EL (cell line): ENCODE results near the gene SPATC1L.
A peak's percentile ranks its signal among the peaks of the same experiment; 100 is the strongest.

Experiments used
- DNase-seq: peaks from one replicate; pipeline ENCODE4 v3.0.0-alpha.2; 2016

The SPATC1L gene

DNA sequence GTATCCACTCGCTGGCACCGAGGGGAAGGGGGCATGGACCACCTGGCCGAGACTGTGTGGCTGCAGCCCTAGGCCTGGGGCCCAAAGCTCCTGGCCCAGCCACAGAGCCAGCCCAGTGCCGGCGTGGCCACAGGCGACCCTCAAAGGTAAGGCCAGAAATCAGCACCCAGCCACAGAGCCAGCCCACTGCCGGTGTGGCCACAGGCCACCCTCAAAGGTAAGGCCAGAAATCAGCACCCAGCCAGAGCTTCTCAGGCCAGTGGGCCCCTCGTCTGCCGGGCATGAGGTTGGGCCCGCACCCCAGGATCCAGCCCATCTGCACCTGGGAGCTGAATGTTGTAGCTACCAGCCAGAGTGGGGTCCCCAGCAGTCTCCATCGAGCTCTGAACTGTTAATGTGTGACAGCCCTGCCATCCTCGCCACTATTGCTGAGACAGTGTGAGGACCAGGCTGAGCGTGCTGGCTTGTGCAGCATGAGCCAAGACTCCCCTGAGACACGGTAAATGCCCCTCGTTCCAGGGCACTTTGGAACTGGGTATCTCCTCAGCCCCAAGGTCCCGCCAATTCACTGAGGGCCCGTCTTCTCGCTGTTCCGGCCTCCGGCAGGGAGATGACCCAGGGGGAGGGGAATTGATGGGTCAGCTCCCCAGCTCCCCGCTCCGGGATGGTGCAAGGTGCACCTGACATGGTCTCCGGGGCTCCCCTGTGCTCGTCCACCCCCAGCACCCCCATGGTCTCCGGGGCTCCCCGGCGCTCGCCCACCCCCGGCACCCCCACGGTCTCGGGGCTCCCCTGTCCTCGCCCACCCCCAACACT lies 24.2 kb downstream of the SPATC1L start:
- no peak for DNase-seq

DNA sequence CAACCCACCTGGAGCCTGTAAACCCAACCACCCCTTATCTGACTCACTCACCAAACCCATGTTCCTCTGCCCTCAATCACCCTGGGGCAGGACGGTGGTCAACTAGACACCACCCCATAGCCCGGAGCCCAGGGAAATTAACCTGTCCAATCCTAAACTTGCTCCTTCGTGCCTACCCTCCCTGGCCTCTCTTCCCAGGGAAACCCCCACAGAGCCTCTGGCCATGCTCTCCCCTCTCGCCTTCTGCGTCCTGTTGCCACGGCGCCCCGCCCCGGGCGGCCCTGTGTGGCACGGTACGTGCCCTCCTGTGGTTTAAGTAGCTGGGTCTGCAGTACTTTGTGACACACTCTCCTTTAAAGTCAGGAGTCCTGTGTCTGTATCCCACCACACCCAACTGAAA lies 24.9 kb downstream of the SPATC1L start:
- no peak for DNase-seq

DNA sequence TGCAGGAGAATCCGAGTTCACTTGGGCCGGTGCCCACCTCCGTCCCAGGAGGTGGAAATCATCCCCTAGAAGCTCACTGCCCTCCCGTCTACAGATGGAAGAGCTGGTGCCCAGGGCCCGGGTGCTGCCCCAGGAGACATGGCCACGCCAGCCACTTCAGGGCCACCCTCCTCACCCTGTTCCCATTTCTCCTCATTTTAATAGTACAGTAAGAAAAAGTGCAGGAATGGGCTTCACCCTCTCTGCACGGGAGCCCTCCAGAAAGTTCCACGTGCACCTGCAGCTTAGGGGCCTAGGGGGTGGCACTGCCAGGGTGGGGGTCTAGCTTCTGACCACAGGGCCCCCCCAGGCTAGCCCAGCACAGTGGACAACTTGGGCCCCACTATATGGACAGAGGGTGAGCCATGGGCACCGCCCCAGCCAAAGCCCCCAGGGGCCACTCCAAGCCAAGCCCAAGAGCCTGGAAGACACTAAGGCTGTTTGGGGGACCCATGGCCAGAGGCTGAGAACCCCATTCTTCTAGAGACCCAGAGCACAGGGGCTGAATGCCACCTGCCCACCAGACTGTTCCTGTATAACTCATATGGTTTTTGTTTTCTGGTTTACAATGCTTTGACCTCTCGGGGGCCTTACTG lies 25.5 kb downstream of the SPATC1L start:
- DNase-seq, result no peak

DNA sequence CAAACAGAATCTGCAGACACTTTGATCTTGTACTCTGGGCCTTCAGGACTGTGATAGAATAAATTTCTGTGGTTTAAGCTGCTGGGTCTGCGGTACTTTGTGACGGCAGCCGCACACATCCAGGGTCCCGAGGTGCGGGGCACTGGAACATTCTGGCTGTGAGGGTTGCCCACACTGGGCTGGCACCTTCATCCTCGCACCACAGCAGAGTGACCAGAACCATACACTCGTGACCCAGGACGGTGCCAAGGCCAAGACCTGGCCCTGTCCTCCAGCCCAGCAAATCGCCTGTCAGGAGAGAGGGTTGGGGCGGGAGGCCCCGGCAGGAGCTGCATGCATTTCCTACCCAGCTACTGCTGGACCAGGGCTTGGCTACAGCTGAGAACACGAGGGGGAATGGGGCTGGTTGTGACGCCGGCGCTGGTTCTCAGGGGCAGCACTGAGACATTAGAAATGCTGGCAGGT lies 26.2 kb downstream of the SPATC1L start:
- no peak for DNase-seq

DNA sequence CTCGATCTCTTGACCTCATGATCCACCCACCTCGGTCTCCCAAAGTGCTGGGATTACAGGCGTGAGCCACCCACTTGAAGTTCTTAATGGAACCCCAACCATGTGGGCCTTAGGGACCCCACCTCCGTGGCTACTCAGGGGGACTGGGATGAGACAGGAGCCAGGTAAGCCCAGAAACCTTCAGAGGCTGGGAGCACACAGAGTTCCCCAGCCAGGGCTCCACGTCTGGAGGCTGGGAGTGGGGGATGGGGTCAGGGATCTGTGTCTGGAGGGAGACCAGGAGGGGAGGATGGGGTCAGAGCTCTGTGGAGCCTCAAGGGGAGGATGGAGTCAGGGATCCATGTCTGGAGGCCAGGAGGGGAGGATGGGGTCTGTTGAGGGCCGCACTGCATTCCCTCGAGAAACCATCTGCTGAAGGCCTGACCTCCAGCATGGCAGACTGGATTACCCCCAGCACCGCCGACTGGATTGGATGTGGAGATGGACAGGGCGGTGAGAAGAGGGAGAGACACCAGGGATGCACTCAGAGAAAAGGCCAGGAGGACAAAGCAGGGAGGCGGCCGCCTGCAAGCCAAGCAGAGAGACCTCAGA lies 26.8 kb downstream of the SPATC1L start:
- no peak for DNase-seq

DNA sequence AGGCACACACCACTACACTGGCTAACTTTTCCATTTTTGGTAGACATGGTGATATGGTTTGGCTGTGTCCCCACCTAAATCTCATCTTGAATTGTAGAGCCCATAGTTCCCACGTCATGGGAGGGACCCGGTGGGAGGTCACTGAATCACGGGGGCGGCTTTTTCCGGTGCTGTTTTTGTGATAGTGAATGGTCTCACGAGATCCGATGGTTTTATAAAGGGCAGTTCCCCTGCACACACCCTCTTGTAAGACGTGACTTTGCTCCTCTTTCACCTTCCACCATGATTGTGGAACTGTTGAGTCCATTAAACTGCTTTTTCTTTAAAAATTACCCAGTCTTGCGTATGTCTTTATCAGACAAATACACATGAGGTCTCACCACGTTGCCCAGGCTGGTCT lies 27.6 kb downstream of the SPATC1L start:
- DNase-seq, result no peak

DNA sequence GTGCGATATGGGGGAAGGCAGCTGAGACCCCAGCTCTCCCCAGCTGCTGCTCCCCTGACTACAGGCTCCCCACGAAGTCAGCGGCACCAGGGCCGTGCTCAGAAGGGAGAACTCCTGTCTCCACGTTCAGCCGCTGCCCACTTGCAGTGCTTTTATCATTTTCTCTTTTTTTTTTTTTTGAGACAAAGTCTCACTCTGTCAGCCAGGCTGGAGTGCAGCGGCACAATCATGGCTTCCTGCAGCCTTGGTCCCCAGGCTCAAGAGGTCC lies 27.9 kb downstream of the SPATC1L start:
- DNase-seq, result no peak

DNA sequence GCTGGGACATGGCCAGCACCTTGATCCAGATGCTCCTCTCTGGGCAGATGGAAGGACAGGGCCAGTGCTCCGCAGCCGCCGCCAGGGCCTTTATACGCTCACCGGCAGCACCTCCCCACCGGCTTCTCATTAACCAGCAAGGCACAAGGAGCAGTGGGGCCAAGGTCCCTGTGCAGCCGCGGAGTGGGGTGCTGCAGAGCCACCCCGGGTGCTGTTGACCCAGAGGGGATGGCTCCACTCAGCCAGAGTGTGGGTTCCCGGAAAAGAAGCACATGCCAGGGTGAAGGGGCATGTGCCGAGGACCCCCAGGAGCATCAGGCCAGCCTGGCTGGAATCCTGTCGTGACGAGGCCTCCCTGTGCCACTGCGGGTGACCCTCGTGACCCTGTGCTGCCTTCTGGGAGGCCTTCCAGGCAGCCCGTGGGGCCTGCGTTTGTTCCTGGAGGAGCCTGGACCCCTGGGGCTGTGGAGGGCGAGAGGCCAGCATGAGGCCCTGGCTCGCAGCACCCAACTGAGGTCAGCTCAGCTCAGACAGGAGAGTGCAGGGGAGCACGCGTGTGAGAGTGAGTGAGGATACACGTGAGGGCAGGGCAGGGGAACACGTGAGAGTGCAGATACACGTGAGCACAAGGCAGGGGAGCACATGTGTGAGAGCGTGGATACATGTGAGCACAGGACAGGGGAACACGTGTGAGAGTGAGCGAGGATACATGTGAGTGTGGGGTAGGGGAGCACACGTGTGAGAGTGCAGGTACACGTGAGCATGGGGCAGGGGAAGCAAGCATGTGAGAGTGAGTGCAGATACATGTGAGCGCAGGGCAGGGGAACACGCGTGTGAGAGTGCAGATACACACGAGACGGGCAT lies 28.5 kb downstream of the SPATC1L start, which contains the start of gene FTCD:
FTCD (minus strand) TSS at position 66 of the 864 bp plus-strand sequence; CDS start at position 10, 56 bp downstream.
- DNase-seq, result no peak

DNA sequence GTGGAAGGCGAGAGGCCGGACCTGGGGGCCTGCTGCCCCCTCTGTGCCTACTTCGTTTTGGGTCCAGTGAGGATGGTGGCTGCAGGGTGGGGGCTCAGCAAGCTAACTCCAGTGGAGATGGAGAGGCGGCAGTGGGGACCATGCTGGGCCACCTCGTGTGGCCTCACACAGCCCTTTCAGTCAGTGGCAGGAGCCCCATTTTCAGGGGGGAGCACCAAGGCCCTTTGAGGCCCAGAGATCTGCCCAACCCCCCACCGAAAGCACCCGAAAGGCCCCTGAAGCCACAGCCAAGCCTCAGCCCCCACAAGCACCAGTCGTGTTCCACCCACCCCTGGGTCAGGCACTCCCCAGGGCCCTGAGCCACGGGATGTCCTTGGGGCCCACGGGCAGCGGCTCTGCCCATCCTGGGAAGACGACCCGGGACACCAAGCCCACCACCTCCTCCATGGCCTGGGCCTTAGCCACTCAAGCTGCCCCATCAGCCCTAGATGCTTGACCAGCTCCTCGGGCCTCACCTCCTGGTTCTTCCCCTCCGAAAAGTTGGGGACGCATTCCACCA lies 29.2 kb downstream of the SPATC1L start:
- DNase-seq, result no peak

DNA sequence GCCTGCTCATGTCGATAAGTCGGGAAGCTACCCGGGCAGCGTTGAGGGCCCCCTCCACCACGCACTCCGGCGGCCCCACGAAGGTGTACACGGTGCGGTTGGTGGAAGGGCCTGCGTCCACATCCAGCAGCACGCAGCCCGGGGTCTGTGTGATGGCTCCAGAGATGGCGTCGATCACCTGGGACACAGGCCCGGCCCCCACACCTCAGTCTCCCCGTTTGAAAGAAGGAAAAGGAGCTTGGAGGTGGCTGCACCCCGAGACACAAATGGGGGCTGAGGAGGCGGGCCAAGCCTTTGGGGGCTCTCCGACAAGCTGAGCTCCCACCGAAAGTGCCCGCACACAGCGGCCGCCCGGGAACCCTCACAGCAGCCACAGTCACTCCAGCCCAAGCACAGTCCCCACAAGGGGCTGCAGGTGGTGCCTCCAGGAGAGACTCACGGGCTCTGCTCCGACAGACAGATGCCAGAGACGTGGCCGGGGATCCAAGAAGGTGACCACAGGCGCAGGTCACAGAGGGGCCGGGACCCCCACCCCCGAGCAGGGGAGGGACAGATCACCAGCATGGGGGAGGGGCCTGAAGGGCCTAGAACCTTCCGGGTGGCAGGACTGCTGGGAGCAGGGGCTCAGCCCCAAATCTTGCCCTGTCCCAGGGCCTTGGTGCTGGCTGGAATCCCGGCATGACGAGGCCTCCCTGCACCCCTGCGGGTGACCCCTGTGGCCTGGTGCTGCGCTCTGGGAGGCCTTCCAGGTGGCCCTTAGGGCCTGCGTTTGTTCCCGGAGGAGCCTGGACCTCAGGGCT lies 29.9 kb downstream of the SPATC1L start:
- DNase-seq, result no peak

DNA sequence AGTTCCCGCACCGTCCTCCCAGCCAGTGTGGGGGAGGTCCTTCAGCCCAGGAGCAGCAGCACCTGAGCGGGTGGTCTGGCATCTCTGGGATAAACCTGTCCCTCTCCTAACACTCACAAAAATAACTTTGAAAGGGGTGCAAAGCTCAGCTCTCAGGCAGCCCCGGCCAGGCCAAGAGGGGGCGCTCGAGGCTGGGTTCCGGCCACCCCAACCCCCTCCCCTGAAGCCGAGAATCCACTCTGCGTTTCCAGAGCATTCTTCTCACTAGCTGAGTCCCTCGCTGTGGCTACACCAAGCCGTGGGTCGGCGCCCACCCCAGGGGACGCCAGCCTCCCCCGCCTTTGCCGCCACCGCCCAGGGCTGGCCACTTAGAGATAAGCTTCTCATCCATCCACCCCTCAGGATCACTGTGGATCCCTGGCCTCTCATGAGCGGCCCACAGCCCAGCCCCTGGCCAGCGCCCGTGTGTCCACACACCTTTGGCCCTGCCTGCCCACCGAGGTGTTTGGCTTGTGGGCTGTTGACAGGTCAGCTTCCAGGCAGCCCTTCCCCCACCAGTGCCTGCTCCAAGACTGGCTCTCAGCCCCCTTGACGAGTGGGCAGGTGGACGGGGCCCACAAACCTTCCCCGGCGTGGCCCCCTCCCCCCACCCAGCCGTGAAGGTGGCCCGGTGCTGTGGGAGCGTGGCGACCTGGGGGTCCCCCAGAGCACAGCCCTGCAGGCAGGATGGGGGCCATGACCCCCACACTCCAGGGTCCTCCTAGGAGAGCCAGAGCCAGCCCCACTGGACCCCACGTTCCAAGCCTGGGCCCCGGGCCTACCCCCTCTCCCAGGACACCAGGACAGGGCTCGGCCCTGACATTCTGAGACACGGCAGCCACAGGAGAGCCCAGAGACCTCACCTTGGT lies 30.8 kb downstream of the SPATC1L start:
- peak; percentile 20 for DNase-seq

DNA sequence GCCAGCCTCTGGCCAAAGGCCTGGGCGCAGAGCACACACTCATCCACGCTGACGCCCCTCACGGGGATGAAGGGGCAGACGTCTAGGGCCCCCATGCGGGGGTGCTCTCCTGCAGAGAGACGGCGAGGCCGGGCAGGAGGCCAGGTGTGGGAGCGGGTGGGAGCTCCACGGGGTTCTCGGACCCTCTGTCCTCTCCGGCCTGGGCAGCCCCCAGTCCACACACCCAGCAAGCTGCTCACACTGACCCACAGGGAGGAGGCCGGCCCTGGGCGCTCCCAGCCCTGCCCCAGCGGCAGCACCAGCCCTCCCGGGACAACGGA lies 31.4 kb downstream of the SPATC1L start:
- DNase-seq, result no peak

DNA sequence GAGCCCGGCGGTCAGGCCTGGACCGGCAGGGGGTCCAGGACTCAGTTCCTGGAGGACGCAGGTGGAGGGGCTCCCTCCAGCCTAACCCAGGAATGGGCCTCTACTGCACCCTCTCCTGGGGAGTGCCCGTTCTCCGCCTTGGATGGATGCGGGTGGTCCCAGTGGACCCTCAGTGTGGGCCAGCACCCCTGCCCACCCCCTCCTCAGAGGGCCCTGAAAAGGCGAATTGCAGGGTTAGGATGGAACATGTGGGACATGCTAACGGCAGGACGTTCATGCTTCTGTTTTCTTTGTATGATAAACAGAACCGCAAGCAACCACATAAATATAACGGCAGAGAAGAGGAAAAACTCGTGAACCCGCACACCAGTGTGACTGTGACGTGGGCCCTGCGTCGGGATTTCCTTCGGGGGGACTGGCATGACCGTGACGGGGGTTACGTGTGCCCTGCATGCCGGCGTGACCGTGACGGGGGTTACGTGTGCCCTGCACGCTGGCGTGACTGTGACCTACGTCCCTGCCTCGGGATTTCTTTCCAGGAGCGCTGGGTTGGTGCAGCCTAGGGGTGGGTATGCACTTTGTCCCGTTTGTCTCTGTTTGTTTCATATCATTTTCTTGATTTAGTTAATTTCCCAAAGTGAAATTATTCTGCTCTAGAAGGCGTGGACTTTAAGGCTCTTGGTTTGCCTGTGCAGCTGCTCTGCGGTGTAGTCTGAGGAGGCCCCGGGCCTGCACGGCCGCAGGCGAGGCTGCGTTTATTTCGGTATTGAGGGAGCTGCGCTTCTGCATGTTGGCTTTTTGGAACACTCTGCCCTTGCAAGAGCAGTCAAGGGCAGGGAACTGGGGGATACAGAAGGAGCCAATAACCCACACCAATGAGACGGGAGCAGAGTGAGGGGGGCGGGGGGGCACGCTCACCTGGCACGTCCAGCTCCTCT lies 32.0 kb downstream of the SPATC1L start:
- no peak for DNase-seq

DNA sequence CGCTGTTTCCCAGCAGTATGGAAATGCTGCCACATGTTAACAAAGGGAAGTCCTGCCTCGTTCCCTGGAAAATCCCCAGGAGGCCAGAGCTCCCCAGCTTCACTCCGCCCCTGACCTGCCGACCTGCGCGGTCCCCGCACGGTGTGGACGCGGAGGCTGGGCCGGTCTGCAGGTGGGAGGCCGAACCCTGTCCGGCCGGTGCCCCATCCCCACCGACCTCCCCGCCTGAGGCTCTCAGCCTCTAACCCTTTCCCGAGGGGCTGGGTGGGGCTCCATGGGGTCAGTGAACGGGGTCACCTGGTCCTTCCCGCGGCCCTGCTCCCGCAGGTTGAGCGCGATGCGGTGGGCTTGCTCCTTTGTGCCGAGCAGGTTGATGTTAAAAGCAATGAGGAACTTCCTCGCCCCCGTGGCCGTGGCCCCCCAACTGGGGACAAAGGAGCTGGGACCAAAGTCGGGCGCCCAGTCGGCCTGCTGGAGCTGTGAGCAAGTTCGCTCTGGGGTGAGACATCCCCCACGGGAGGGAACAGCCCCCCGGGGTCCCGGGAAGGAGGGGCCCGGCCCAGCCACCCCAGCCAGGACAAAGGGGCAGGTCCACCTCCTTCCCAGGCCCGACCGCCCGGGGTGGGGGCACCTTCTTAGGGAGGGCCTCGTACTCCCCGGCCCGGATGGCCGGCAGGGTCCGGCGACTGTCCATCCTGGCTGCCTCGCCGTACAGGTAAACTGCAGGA lies 32.8 kb downstream of the SPATC1L start:
- no peak for DNase-seq

DNA sequence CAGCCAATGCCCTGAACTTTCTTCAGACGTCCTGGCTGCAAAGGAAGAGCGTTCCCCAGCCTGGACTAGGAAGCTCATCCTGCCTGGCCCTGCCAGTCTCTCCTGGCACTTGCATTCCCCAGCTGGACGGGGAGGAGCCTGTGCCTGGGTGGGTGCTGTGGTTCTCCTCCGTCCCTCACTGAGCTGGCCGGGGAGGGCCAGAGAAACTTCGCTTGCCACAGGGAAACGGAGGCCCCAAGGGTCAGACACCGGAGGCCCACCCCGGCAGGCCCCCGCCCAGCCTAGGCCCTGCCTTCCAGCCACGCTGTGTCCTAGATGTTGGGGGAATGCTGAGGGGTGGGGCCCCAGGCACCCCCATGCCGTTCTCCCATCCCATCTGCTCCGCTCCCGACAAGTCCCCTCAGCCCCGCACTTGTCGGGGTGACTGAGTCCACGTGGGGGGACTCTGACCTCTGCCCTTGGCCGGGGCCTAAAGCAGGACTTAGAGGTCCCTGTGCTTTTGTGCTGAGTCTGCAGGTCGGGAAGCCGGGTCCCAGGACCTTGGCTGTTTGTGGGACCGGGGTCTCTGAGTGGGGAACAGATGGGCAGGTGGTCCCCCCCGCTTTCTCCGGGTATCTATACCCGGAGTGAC lies 33.7 kb downstream of the SPATC1L start:
- no peak for DNase-seq

DNA sequence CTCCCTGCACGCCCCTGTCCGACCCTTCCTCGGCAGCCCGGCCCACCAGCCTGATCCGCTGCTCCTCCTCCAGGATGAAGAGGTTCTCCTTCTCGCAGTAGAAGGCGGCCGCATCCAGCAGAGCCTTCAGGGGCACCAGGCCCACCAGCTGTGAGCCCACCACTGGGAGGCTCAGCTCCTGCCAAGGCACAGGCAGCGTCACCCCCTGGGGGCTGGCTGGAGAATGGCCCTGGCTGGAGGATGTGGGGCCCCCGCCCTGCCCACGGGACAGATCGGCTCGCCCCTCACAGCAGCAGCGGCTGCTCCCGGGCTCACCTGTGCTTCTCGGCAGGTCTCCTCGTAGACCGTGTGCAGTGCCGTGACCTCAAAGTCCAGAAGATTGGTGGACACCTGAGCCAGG lies 34.2 kb downstream of the SPATC1L start:
- no peak for DNase-seq

DNA sequence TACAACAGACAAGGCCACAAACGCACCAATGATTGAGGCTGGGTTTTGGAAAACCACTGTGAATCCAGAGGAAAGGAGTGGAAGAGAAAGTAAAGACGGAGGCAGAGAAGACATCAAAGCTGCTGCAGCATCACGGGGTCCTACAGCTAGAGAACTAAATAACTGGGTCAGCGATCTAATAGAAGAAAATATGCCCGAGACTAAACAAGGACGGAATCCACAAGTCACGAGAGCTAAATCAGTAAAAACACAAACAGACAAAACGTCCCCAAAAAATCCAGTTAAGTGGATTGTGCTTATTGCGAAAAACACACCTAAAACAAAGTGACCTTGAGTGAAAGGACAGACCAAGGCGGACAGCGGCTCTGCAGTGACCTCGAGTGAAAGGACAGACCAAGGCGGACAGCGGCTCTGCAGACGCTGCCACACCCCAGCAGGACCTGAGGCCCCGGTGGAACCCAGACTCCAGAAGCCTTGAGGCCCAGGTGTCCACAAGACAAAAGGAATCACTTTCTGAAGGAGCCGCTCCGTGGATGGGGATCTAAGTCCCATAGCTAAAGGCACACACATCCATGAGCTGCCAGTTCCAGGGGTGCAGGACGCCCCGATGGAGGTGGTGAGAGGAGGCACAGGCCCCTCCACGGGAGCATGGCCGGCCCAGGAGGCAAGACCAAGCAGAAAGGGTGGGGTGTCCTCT lies 34.9 kb downstream of the SPATC1L start:
- DNase-seq, result no peak

DNA sequence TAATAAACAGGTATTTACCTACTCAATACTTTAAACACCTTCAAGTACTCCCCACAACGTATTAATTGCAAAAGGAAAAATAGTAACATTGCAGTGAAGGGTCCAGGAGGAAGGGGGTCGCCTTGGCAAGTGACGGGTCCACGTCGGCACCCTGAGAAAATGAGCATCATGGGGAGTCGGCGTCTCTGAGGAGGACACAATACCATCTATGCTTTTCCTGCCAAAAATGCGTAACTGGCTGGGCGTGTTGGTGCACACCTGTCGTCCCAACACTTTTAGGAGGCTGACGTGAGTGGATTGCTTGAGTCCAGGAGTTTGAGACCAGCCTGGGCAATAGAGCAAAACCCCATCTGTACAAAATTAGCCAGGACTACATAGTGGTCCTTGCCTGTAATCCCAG lies 36.2 kb downstream of the SPATC1L start:
- DNase-seq, result no peak
